ENCODE data around the gene MYH2. TPM values are rescaled to one million over a fixed set of nuclear protein-coding genes. Genes with fewer than 3 reads are reported as not detected.

MYH2 gene
- total RNA-seq (not detected), total RNA-seq (0 to 0.06 (median 0) reads per million in 29 experiments)
- 0.06 TPM for total RNA-seq (2013)

DNA sequence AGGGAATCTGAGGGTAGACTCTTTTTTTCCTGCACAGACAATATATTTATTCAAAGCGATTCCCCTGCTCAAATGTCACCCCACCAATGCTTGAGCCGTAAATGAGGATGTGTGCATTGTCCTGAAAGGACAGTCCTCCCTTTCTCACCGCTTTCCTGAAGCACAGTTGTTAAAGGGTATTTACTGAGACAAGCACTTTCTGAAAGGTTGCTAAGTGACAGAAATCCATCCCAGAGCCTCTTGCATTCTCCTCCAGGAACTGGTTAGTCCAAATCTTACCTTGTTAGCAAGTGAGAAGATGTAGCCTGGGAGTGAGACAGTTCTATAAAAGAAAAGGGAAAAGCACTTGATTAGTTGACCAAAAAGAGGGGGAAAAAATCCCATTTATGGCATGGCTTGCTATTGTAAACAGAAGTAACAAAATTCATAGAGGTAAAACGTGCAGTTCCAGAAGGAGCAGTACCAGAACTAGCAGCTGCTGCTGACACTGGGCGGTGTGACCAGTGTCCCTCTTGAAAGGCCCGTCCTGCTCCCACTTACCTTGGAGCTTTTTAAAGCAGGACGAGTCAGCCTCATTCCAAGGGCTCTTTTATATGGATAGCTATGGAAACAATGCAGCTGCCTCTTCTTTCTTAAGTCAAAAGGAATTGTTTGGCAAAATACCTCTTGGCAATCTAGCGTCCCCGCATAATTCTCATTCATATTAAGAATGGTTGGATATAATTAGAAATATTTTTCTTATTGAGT, at the start of gene MYH2:
Gene MYH2 (minus strand): TSS at position 563 of the 747 bp plus-strand sequence. CDS start 1,738 bp downstream, outside the sequence.
- CTCF ChIA-PET: no interaction called here
- no peaks in the 10 kb centered on the region for H3K4me1 ChIP-seq (ENCODE audit: control insufficient read depth in 1 of 2, extremely low read depth in 1 of 2, insufficient read depth in 2 of 2, low read length in 2 of 2)

DNA sequence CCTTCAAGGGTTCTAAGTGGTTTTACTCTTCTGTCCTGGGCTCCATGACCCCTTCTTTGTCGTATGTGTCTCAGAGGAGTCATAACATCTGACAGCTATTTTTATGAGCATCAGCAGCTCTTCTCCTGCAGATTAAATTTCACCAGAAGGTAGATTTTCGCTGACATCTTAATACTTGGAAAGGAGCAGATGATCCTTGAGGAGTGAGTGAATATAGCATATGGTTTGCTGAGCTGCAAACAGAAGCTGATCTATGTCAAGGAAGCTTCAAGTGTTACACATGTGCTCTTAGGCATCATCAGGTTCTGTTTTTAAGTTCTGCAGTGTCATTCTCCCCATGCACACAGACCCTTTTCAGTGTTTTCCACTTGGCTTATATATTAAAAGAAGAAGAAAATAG, 49.2 kb upstream of the MYH2 start:
- H3K9me3 Mint-ChIP-seq: peaks cover 0 to 7% (median 0%) of the 10 kb centered on the region in 3 donors
- H3K27me3 ChIP-seq (replicated peaks in 1 of 2; ENCODE audit: control insufficient read depth in 2 of 2, extremely low read depth in 1 of 2, insufficient read depth in 2 of 2, low read length in 1 of 2): peaks cover 0 to 3% of the 10 kb centered on the region in 2 experiments
- H3K36me3 ChIP-seq (ENCODE audit: control insufficient read depth in 2 of 2, extremely low read depth in 1 of 2, insufficient read depth in 1 of 2, low read length in 1 of 2): no peaks in the 10 kb centered on the region
- CTCF ChIA-PET: no interaction called here
- no peaks in the 10 kb centered on the region for H3K4me1 ChIP-seq (ENCODE audit: control insufficient read depth in 1 of 2, extremely low read depth in 1 of 2, insufficient read depth in 2 of 2, low read length in 2 of 2)
- no peak overlapping the region for H3K27ac ChIP-seq (ENCODE audit: low read length)
- H3K4me3 Mint-ChIP-seq: no peak overlapping the region
- H3K4me3 ChIP-seq (ENCODE audit: control insufficient read depth in 1 of 2, extremely low read depth in 1 of 2, low read length in 1 of 2): no peak overlapping the region
- DNase-seq (no peak), ATAC-seq (replicated peaks in 1 of 4) (no peak)
- no peaks in the 10 kb centered on the region for H3K9me3 ChIP-seq
- POLR2A ChIA-PET: no interaction called here
- no peaks in the 10 kb centered on the region for H3K4me1 Mint-ChIP-seq
- H3K27ac Mint-ChIP-seq: no peak overlapping the region
- no peaks in the 10 kb centered on the region for H3K36me3 Mint-ChIP-seq
- 20% methylated on average over 1 of the region's 2 CpGs for WGBS (ENCODE audit: insufficient coverage)
- H3K27me3 Mint-ChIP-seq: peaks cover 27 to 29% of the 10 kb centered on the region in 2 donors

More for the DNA sequence above, at the start of gene MYH2:
- Mint-ChIP-seq H3K36me3 (no peaks in the 10 kb centered on the region), H3K27ac (no peak within 1 kb of the TSS), H3K4me1 (no peaks in the 10 kb centered on the region), H3K4me3 (no peak within 1 kb of the TSS), H3K9me3 (no peaks in the 10 kb centered on the region), H3K27me3 (peaks cover 14 to 17% of the 10 kb centered on the region in 2 donors)
- Histone ChIP-seq H3K4me3 (ENCODE audit: control insufficient read depth in 1 of 2, extremely low read depth in 1 of 2, low read length in 1 of 2) (no peak within 1 kb of the TSS), H3K36me3 (ENCODE audit: control insufficient read depth in 2 of 2, extremely low read depth in 1 of 2, insufficient read depth in 1 of 2, low read length in 1 of 2) (no peaks in the 10 kb centered on the region), H3K27ac (ENCODE audit: low read length) (no peak within 1 kb of the TSS), H3K27me3 (replicated peaks in 1 of 2; ENCODE audit: control insufficient read depth in 2 of 2, extremely low read depth in 1 of 2, insufficient read depth in 2 of 2, low read length in 1 of 2) (no peaks in the 10 kb centered on the region), H3K9me3 (no peaks in the 10 kb centered on the region)
- POLR2A ChIA-PET: no interaction called here
- ATAC-seq (replicated peaks in 1 of 4) (no peak), DNase-seq (no peak)
- WGBS (ENCODE audit: insufficient coverage): 36% methylated on average over 4 of the region's 9 CpGs

DNA sequence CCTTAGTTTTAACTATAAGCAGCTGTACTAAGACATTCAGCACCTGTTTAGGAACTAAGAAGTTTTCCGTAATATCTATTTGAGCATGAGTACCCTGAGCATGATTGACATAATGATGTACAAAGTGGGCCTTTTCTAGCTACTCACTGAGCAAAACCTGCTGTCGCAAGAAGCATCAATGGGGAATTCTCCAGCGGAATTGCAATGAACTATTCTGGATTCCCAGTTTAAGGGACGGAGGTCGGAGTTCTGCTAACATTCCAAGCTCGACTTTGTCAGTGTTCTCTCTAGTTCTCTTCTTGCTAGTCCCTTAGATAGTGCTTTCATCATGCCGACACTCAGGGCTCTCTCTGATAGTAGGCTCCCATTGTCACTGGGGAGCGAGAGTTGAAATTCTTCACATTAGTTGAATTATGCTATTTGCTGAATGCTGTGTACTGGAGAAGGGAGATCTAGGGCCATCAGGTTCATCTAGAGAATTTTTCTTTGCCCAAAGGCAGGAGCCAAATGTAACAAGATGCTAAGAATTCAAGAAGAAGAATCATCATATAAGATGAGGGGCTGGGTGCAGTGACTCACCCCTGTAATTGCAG, 40.2 kb upstream of the MYH2 start:
- Histone ChIP-seq H3K4me1 (ENCODE audit: control insufficient read depth in 1 of 2, extremely low read depth in 1 of 2, insufficient read depth in 2 of 2, low read length in 2 of 2) (no peaks in the 10 kb centered on the region), H3K27ac (ENCODE audit: low read length) (no peak overlapping the region), H3K9me3 (no peaks in the 10 kb centered on the region), H3K27me3 (replicated peaks in 1 of 2; ENCODE audit: control insufficient read depth in 2 of 2, extremely low read depth in 1 of 2, insufficient read depth in 2 of 2, low read length in 1 of 2) (peaks cover 0 to 12% of the 10 kb centered on the region in 2 experiments), H3K4me3 (ENCODE audit: control insufficient read depth in 1 of 2, extremely low read depth in 1 of 2, low read length in 1 of 2) (no peak overlapping the region), H3K36me3 (ENCODE audit: control insufficient read depth in 2 of 2, extremely low read depth in 1 of 2, insufficient read depth in 1 of 2, low read length in 1 of 2) (no peaks in the 10 kb centered on the region)
- H3K4me1 Mint-ChIP-seq: no peaks in the 10 kb centered on the region
- ChIA-PET POLR2A (no interaction called here), CTCF (no interaction called here)
- H3K27ac Mint-ChIP-seq: no peak overlapping the region
- peaks cover 27 to 30% of the 10 kb centered on the region in 2 donors for H3K27me3 Mint-ChIP-seq
- ATAC-seq (replicated peaks in 1 of 4): no peak
- WGBS (ENCODE audit: insufficient coverage): 88% methylated on average over 7 of the region's 8 CpGs
- no peak overlapping the region for H3K4me3 Mint-ChIP-seq
- DNase-seq: no peak
- H3K9me3 Mint-ChIP-seq: peaks cover 0 to 3% (median 0%) of the 10 kb centered on the region in 3 donors
- H3K36me3 Mint-ChIP-seq: no peaks in the 10 kb centered on the region

DNA sequence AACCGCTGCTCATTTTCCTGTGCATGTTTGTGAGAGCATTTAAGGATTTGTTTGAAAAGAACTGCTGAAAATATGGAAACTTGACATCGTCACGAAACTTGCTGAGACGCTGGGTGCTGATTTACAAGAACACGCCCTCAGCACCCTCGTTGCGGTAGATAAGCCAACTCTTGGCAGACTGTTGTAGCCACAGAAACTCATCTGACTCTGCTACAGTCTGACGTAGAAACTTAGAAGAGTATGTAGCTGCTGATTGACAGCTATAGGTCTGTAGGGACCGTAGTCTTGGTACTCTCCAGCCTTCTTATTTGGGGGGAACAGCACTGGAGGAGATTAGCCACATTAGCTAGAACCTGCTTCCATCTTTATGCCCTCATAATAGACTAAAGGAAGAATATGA, 36.1 kb upstream of the MYH2 start:
- no peaks in the 10 kb centered on the region for H3K9me3 ChIP-seq
- H3K4me3 Mint-ChIP-seq: no peak overlapping the region
- no peak overlapping the region for H3K4me3 ChIP-seq (ENCODE audit: control insufficient read depth in 1 of 2, extremely low read depth in 1 of 2, low read length in 1 of 2)
- H3K4me1 ChIP-seq (ENCODE audit: control insufficient read depth in 1 of 2, extremely low read depth in 1 of 2, insufficient read depth in 2 of 2, low read length in 2 of 2): no peaks in the 10 kb centered on the region
- no peaks in the 10 kb centered on the region for H3K4me1 Mint-ChIP-seq
- H3K36me3 Mint-ChIP-seq: no peaks in the 10 kb centered on the region
- no peaks in the 10 kb centered on the region for H3K27me3 ChIP-seq (replicated peaks in 1 of 2; ENCODE audit: control insufficient read depth in 2 of 2, extremely low read depth in 1 of 2, insufficient read depth in 2 of 2, low read length in 1 of 2)
- H3K27ac ChIP-seq (ENCODE audit: low read length): no peak overlapping the region
- ATAC-seq (replicated peaks in 1 of 4) (no peak), DNase-seq (no peak)
- CTCF ChIA-PET: no interaction called here
- H3K27ac Mint-ChIP-seq: no peak overlapping the region
- H3K27me3 Mint-ChIP-seq: peaks cover 12 to 26% of the 10 kb centered on the region in 2 donors
- 78% methylated on average over 8 of the region's 9 CpGs for WGBS (ENCODE audit: insufficient coverage)
- H3K9me3 Mint-ChIP-seq: peaks cover 0 to 4% (median 0%) of the 10 kb centered on the region in 3 donors
- POLR2A ChIA-PET: no interaction called here
- H3K36me3 ChIP-seq (ENCODE audit: control insufficient read depth in 2 of 2, extremely low read depth in 1 of 2, insufficient read depth in 1 of 2, low read length in 1 of 2): no peaks in the 10 kb centered on the region

DNA sequence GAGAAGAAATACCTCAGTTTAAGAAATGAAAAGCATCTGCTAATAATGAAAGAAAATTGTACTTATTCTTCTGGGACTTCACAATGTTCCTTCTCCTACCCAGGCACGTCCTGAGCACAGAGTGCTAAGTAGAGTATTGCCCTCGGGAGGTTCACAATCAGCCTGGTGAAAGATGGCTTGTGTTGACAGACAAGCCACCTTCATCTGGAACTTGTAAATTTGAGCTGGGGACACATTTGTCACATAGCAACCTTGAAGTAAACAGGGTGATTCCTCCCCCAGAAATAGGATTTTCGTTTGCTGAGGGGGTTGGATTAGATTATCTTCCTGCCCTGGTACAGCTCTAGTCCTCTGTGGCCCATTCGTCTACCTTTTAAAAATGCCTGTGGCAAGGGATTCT, 34.4 kb upstream of the MYH2 start:
- Mint-ChIP-seq H3K36me3 (no peaks in the 10 kb centered on the region), H3K9me3 (peaks cover 0 to 4% (median 0%) of the 10 kb centered on the region in 3 donors), H3K4me3 (no peak overlapping the region), H3K4me1 (no peaks in the 10 kb centered on the region), H3K27ac (no peak overlapping the region), H3K27me3 (peaks cover 10 to 14% of the 10 kb centered on the region in 2 donors)
- Histone ChIP-seq H3K36me3 (ENCODE audit: control insufficient read depth in 2 of 2, extremely low read depth in 1 of 2, insufficient read depth in 1 of 2, low read length in 1 of 2) (no peaks in the 10 kb centered on the region), H3K9me3 (no peaks in the 10 kb centered on the region), H3K4me3 (ENCODE audit: control insufficient read depth in 1 of 2, extremely low read depth in 1 of 2, low read length in 1 of 2) (no peak overlapping the region), H3K27me3 (replicated peaks in 1 of 2; ENCODE audit: control insufficient read depth in 2 of 2, extremely low read depth in 1 of 2, insufficient read depth in 2 of 2, low read length in 1 of 2) (no peaks in the 10 kb centered on the region), H3K27ac (ENCODE audit: low read length) (no peak overlapping the region), H3K4me1 (ENCODE audit: control insufficient read depth in 1 of 2, extremely low read depth in 1 of 2, insufficient read depth in 2 of 2, low read length in 2 of 2) (no peaks in the 10 kb centered on the region)
- DNase-seq: no peak
- no peak for ATAC-seq (replicated peaks in 1 of 4)
- ChIA-PET POLR2A (no interaction called here), CTCF (interaction anchor here in 1 of 2 donors (0.6 kb wide), 1 partner anchor 51 kb away, joined by 3 read pairs; no protein-coding TSS in a partner anchor)
- 80% methylated on average over 1 of the region's 4 CpGs for WGBS (ENCODE audit: insufficient coverage)

DNA sequence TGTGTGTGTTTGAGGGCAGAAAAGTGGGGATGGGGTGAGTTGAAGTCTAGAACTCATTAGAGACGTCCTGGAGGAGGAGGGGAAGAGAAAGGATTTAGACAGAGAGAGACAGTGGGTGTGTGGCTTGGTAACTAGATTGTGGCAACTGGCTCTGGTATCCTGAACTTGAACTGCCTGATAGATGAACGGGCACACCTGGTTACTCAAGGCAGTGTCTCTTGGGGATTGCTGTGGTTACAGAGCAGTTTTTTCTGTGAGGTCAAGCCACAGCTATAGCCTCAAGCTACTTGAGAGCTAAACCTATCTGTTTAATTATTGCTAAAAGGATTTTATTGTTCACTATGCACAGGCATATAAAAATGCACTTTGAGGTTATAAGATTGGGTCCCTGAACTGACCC, 29.8 kb upstream of the MYH2 start:
- peaks cover 2 to 19% of the 10 kb centered on the region in 2 donors for H3K27me3 Mint-ChIP-seq
- ATAC-seq (replicated peaks in 1 of 4): no peak
- CTCF ChIA-PET: interaction anchor here in 1 of 2 donors (0.6 kb wide), 1 partner anchor 191 kb away, joined by 5 read pairs; no protein-coding TSS in a partner anchor

More for the DNA sequence above, 29.8 kb upstream of the MYH2 start:
- H3K27me3 ChIP-seq (replicated peaks in 1 of 2; ENCODE audit: control insufficient read depth in 2 of 2, extremely low read depth in 1 of 2, insufficient read depth in 2 of 2, low read length in 1 of 2): no peaks in the 10 kb centered on the region
- H3K9me3 Mint-ChIP-seq: peaks cover 0 to 4% (median 0%) of the 10 kb centered on the region in 3 donors
- H3K4me1 ChIP-seq (ENCODE audit: control insufficient read depth in 1 of 2, extremely low read depth in 1 of 2, insufficient read depth in 2 of 2, low read length in 2 of 2): no peaks in the 10 kb centered on the region
- H3K9me3 ChIP-seq: no peaks in the 10 kb centered on the region
- WGBS (ENCODE audit: insufficient coverage): 18% methylated on average over 1 of the region's 2 CpGs
- H3K4me3 Mint-ChIP-seq: no peak overlapping the region
- no peaks in the 10 kb centered on the region for H3K36me3 ChIP-seq (ENCODE audit: control insufficient read depth in 2 of 2, extremely low read depth in 1 of 2, insufficient read depth in 1 of 2, low read length in 1 of 2)
- H3K36me3 Mint-ChIP-seq: no peaks in the 10 kb centered on the region
- POLR2A ChIA-PET: no interaction called here
- no peaks in the 10 kb centered on the region for H3K4me1 Mint-ChIP-seq
- no peak overlapping the region for H3K27ac ChIP-seq (ENCODE audit: low read length)
- no peak overlapping the region for H3K27ac Mint-ChIP-seq
- DNase-seq: no peak
- H3K4me3 ChIP-seq (ENCODE audit: control insufficient read depth in 1 of 2, extremely low read depth in 1 of 2, low read length in 1 of 2): no peak overlapping the region
